Small intestine (tissue), 16 donors: ENCODE measurements around the gene IGLL5. TPM values are rescaled to one million over a fixed set of nuclear protein-coding genes. Genes with fewer than 3 reads are reported as not detected.
A peak's percentile ranks its signal among the peaks of the same experiment; 100 is the strongest.

Experiments
- DNase-seq, 2 donors: peaks; one replicate each; pipeline versions ENCODE4 v3.0.0 to v3.0.0-alpha.2; 2013
- FAIRE-seq: peaks from 2 replicates; lab custom pipeline; 2012; peaks lifted over from hg19 to GRCh38; lab: Jason Lieb, UNC
- H3K27ac ChIP-seq, 3 donors: one replicate each; pipeline ENCODE4 v1.5.1; 2013; ENCODE audit warnings: low read length in 2 of 3, mild to moderate bottlenecking in 2 of 3, control low read depth in 1 of 3, inconsistent platforms in 1 of 3, low read depth in 1 of 3, moderate library complexity in 1 of 3
- H3K27me3 ChIP-seq, 3 donors: one replicate each; pipeline ENCODE4 v1.6.1; 2013; ENCODE audit warnings: low read length in 3 of 3, inconsistent platforms in 1 of 3; ENCODE audit not compliant: control insufficient read depth in 3 of 3, insufficient read depth in 3 of 3
- H3K36me3 ChIP-seq, 3 donors: one replicate each; pipeline ENCODE4 v1.6.1; 2013; ENCODE audit warnings: low read length in 3 of 3, inconsistent platforms in 1 of 3, low read depth in 1 of 3, mild to moderate bottlenecking in 1 of 3, moderate library complexity in 1 of 3; ENCODE audit not compliant: control insufficient read depth in 3 of 3, insufficient read depth in 2 of 3
- H3K4me1 ChIP-seq, 3 donors: one replicate each; pipeline ENCODE4 v1.6.1; 2013; ENCODE audit warnings: low read length in 2 of 3, inconsistent platforms in 1 of 3, low read depth in 1 of 3, mild to moderate bottlenecking in 1 of 3, moderate library complexity in 1 of 3; ENCODE audit not compliant: control insufficient read depth in 3 of 3, insufficient read depth in 2 of 3
- H3K4me3 ChIP-seq, 3 donors: one replicate each; pipeline ENCODE4 v1.5.1; 2013; ENCODE audit warnings: low read length in 3 of 3, control low read depth in 1 of 3, inconsistent platforms in 1 of 3, low read depth in 1 of 3, mild to moderate bottlenecking in 1 of 3, moderate library complexity in 1 of 3
- H3K9me3 ChIP-seq, 2 donors: one replicate each; pipeline ENCODE4 v1.6.1; 2013; ENCODE audit warnings: low read depth in 1 of 2, low read length in 1 of 2; ENCODE audit not compliant: control insufficient read depth in 2 of 2, insufficient read depth in 1 of 2
- WGBS, 3 donors: extraction: QIAGEN DNeasy Blood & Tissue Kit; methylation state at CpG; one replicate each; pipeline ENCODE4 v1.1.7; 2013; 5-methylcytosine and 5-hydroxymethylcytosine counted together
- long read RNA-seq, 10 donors: transcript quantifications; one replicate each; lab custom pipeline, GENCODE V29; 2026
- polyA plus RNA-seq, 4 donors: library from polyadenylated mRNA; stranded (reverse) in 3 of 4; unstranded in 1 of 4; fragments of 200-250 nt in 3 of 4; fragments of 120-200 nt in 1 of 4; gene quantifications; one replicate each; pipeline versions ENCODE4 v1.2.1 to v1.2.3, GENCODE V29; 2013
- donor health status: healthy with polysubstance abuse.
- donor health status: control.
- donor health status: control.
- donor health status: Bipolar disorder and iron deficiency.
- donor health status: healthy.

IGLL5 gene
- polyA plus RNA-seq, result 100 to 1,000 TPM in 1 of 4 donors, 10 to 100 TPM in 1, 1 to 10 TPM in 1, under 1 TPM in 1; 0.34 to 215 (median 15.1) TPM
- long read RNA-seq, donor 1, result 0 reads
- long read RNA-seq, donor 2, result 0 reads
- long read RNA-seq, donor 3, result 0 reads
- long read RNA-seq, donor 4, result 0 reads
- long read RNA-seq, donor 5, result 0 reads
- long read RNA-seq, donor 6, result 0 reads
- long read RNA-seq, donor 7, result 0 reads
- long read RNA-seq, donor 8, result 0 reads
- long read RNA-seq, donor 9, result 0 reads
- long read RNA-seq, donor 10, result 0 reads

- Histone ChIP-seq H3K4me1 (no peaks in the 10 kb centered on the region), H3K4me3 (no peak within 1 kb of the TSS), H3K36me3 (no peaks in the 10 kb centered on the region), H3K27ac (peak within 1 kb of the TSS in 1 of 3 donors; percentile 78), H3K27me3 (no peaks in the 10 kb centered on the region), H3K9me3 (no peaks in the 10 kb centered on the region)
- FAIRE-seq (no peak), DNase-seq (no peak)
- 81 to 88% (median 83%) methylated on average over 15 of the region's 15 CpGs for WGBS, 3 donors
These were observed at the start of gene IGLL5 for GRCh38 chr22:22887621-22888503. TSS of gene IGLL5 (plus strand) at chr22:22887816. CDS start at chr22:22888054, 238 bp downstream.

DNA sequence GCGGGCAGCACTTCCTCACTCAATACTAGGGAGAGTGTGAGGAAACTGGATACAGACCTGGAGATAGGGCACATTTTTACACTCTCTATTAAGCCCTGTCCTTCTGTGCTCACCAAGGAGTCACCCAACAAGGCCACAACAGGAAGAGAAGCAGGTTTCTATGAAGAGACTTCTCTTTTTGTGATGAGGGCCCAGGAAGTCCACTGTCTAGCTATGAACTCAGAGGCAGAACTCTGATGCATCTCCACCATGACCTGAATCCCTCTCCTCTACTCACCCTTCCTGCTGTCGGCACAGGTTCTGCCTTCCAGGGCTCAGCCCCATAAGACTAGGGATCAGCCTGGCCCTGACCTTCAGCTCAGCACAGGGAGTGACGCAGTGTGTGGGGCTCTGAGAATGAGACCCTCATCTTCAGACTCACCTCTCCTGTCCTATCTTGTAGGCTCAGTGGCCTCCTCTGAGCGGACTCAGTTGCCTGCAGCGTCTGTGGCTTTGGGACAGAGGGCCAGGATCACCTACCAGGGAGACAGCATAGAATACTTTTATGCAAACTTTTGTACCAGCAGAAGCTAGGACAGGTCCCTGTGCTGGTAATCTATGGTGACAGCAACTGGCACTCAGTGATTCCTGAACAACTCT is 49.3 kb upstream of the IGLL5 start:
- Histone ChIP-seq H3K27ac (no peak overlapping the region), H3K27me3 (peaks cover 0 to 2% (median 0%) of the 10 kb centered on the region in 3 donors), H3K4me1 (no peaks in the 10 kb centered on the region), H3K4me3 (no peak overlapping the region), H3K9me3 (peaks cover 0 to 3% of the 10 kb centered on the region in 2 donors), H3K36me3 (no peaks in the 10 kb centered on the region)
- no peak for FAIRE-seq
- DNase-seq, result no peak
- 89 to 94% (median 91%) methylated on average over 5 of the region's 5 CpGs for WGBS, 3 donors

DNA sequence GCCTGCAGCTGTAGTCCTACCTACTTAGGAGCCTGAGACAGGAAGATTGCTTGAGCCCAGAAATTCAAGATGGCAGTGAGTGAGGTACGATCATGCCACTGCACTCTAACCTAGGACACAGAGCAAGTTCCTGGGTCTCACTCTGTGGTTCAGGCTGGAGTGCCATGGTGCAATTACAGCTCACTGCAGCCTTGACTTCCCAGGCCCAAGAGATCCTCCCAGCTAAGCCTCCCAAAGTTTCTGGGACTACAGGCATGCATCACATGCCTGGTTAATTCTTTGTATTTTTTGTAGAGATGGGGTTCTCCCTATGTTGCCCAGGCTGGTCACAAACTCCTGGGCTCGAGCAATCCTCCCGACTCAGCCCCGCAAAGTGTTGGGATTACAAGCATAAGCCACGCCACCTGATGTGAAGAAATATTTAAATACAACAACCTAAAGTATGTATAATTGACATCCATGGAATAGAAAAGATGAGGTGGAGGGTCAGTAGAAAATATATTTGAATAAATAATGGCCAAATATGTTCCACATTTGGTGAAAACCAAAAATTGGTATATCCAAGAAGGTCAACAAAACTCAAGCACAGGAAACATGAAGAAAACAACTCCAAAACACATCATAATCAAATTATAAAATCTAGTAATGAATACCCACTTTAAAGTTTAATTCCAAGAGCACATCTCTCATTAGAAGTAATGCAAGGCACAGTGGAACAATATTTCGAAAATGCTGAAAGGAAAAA is 47.9 kb upstream of the IGLL5 start:
- Histone ChIP-seq H3K27ac (no peak overlapping the region), H3K4me1 (no peaks in the 10 kb centered on the region), H3K4me3 (no peak overlapping the region), H3K27me3 (peaks cover 0 to under 1% (median 0%) of the 10 kb centered on the region in 3 donors), H3K9me3 (peaks cover 0 to 3% of the 10 kb centered on the region in 2 donors), H3K36me3 (no peaks in the 10 kb centered on the region)
- WGBS, 3 donors, result 76 to 93% (median 80%) methylated on average over 6 of the region's 6 CpGs
- DNase-seq (no peak), FAIRE-seq (no peak)

DNA sequence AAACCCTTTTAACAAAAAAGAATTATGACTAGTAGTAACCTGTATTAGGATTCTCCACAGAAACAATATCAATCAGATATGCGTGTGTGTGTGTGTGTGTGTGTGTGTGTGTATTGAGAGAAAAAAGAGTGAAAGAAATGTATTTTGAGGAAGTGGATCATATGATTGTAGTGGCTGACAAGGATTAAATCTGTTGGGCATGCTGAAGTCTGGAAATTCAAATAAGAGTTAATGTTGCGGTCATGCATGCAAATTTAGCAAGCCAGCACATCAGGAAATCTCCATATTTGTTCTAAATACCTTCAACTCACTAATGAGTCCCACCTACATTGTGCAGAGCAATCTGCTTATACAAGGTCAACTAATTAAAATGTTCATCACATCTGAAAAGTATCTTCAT is 46.8 kb upstream of the IGLL5 start:
- WGBS, 3 donors, result 71 to 83% (median 74%) methylated on average over 2 of the region's 2 CpGs
- no peaks in the 10 kb centered on the region for H3K27me3 ChIP-seq
- FAIRE-seq, result no peak
- H3K4me1 ChIP-seq, result no peaks in the 10 kb centered on the region
- no peak overlapping the region for H3K27ac ChIP-seq
- DNase-seq, result no peak
- no peak overlapping the region for H3K4me3 ChIP-seq
- H3K9me3 ChIP-seq, result peaks cover 0 to 3% of the 10 kb centered on the region in 2 donors
- H3K36me3 ChIP-seq, result no peaks in the 10 kb centered on the region

DNA sequence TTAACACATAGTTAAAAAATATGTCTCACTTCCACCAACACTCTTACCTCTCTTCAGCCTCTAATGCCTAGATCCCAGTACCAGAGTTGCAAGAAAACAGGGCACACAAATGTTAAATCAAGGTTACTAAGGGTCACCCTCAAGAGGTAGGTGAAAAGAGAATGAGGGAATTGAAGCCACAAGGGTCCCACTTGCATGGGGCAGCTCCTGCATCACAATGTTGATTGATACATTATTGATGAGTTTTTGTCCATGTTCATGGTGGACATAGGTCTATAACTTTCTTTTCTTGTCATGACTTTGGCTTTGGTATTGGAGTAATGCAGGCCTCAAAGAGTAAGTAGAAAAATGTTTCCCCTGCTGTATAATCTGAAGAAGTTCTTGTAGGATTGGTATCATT is 46.0 kb upstream of the IGLL5 start:
- H3K36me3 ChIP-seq, result no peaks in the 10 kb centered on the region
- peaks cover 0 to 3% of the 10 kb centered on the region in 2 donors for H3K9me3 ChIP-seq
- H3K4me3 ChIP-seq, result no peak overlapping the region
- H3K4me1 ChIP-seq, result no peaks in the 10 kb centered on the region
- FAIRE-seq (no peak), DNase-seq (no peak)
- no peaks in the 10 kb centered on the region for H3K27me3 ChIP-seq
- H3K27ac ChIP-seq, result no peak overlapping the region

DNA sequence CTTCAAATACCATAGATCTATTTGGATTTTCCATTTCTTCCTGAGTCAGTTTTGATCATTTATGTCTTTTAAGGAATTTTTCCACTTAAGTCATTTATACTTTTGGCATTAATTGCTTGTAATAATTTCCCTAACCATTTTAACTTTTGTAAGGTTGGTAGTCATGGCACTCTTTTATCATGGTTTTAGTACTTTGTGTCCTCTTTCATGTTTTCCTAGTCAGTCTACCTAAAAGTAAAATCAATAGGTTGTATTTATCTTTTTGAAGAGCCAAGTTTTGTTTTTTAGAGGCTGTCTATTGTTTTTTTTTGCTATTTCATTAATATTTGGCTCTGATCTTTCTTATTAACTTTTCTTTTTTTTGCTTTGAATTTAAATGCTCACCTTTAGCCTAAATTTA is 45.5 kb upstream of the IGLL5 start:
- Histone ChIP-seq H3K27me3 (no peaks in the 10 kb centered on the region), H3K4me3 (no peak overlapping the region), H3K9me3 (peaks cover 0 to 3% of the 10 kb centered on the region in 2 donors), H3K27ac (no peak overlapping the region), H3K36me3 (no peaks in the 10 kb centered on the region), H3K4me1 (no peaks in the 10 kb centered on the region)
- DNase-seq, result no peak
- FAIRE-seq, result no peak

GRCh38 chr22:22843848-22844247 is 43.8 kb upstream of the IGLL5 start:
- WGBS, 3 donors, result 95 to 100% (median 98%) methylated on average over 1 of the region's 1 CpG
- FAIRE-seq, result no peak

DNA sequence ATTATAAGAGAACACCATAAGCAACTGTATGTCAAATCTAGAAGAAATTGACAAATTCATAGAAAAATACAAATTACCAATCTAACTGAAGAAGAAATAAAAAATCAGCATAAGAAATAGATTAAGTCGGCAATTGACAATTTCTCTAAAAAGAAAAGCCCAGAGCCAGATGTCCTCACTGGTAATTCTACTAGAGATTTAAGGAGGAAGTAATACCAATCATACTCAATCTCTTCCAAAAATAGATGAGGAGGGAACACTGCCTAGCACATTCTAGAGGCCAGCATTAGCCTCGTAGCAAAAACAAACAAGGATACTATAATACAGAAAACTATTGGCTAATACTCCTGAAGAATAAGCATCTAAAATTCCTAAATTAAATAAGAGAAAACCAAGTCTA is 40.4 kb upstream of the IGLL5 start:
- Histone ChIP-seq H3K27me3 (no peaks in the 10 kb centered on the region), H3K36me3 (no peaks in the 10 kb centered on the region), H3K4me1 (no peaks in the 10 kb centered on the region), H3K9me3 (no peaks in the 10 kb centered on the region), H3K4me3 (no peak overlapping the region), H3K27ac (no peak overlapping the region)
- 37 to 69% (median 63%) methylated on average over 2 of the region's 2 CpGs for WGBS, 3 donors
- no peak for DNase-seq
- FAIRE-seq, result no peak

More at GRCh38 chr22:22843848-22844247, 43.8 kb upstream of the IGLL5 start:
- DNase-seq, result no peak
- Histone ChIP-seq H3K4me3 (no peak overlapping the region), H3K9me3 (peaks cover 0 to 3% of the 10 kb centered on the region in 2 donors), H3K4me1 (no peaks in the 10 kb centered on the region), H3K27me3 (no peaks in the 10 kb centered on the region), H3K36me3 (no peaks in the 10 kb centered on the region), H3K27ac (no peak overlapping the region)
